ENCODE data around the gene DIS3L2. TPM values are rescaled to one million over a fixed set of nuclear protein-coding genes. Genes with fewer than 3 reads are reported as not detected.

DIS3L2 gene
- total and polyA plus RNA-seq, 3 experiments from 2014 or later, result 16.4 to 29.5 (median 28.6) TPM

DNA sequence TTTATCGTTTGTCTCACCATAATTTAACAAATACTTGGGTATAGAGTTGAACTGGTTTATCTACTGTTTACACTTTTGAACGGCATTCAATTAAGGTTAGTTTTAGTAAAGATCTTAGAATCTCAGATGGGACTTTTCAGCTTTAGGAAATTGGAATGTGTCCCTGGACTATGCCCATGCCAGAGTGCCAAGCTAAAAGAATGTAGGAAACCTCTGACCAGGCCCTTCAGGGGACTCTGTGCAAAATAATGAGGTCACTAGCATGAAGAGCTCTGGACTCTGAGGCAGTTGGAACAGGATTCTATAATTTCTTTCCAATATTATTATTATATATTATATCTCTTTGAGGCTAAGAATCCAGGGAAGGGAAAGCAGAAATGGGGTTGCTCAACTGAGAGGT is 13.5 kb downstream of the DIS3L2 start:
- no peaks in the 10 kb centered on the region for H3K9me3 ChIP-seq (ENCODE audit: low read length)
- Mint-ChIP-seq H3K27ac (no peak overlapping the region), H3K9me3 (no peaks in the 10 kb centered on the region), H3K4me3 (no peak overlapping the region), H3K4me1 (peaks cover 12 to 24% (median 13%) of the 10 kb centered on the region in 3 donors), H3K36me3 (peaks cover 0 to 19% (median 4%) of the 10 kb centered on the region in 3 donors), H3K27me3 (no peaks in the 10 kb centered on the region)
- CTCF ChIA-PET, result no interaction called here
- no peak for DNase-seq
- H3K4me3 ChIP-seq (ENCODE audit: low read length), result no peak overlapping the region
- POLR2A ChIA-PET, result no interaction called here
- no peaks in the 10 kb centered on the region for H3K4me1 ChIP-seq (ENCODE audit: insufficient read depth, low read length)
- H3K27ac ChIP-seq (ENCODE audit: low read depth, low read length), result no peak overlapping the region
- H3K27me3 ChIP-seq (ENCODE audit: insufficient read depth, low read length, poor library complexity, severe bottlenecking), result no peaks in the 10 kb centered on the region
- no peaks in the 10 kb centered on the region for H3K36me3 ChIP-seq (ENCODE audit: insufficient read depth, low read length)

DNA sequence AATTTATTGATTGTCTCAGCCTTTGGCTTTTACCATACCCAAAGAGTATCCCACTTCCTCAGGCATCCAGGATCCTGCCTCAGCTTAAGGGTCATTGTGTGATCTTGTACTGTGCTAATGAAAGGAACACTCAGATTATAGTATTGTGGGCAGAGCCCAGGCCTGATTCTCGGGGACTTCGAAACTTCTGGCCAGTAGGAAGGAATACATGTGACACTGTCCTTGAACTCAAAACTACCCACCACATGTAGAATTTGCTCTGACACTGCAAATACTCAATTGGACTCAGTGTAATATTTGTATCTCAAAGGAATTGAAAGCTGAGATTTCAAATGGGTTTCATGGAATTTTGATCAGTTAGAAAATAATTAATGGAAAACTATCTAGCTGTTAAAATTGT is 15.9 kb downstream of the DIS3L2 start:
- Histone ChIP-seq H3K27me3 (ENCODE audit: insufficient read depth, low read length, poor library complexity, severe bottlenecking) (no peaks in the 10 kb centered on the region), H3K4me1 (ENCODE audit: insufficient read depth, low read length) (no peaks in the 10 kb centered on the region), H3K4me3 (ENCODE audit: low read length) (no peak overlapping the region), H3K9me3 (ENCODE audit: low read length) (no peaks in the 10 kb centered on the region), H3K27ac (ENCODE audit: low read depth, low read length) (no peak overlapping the region), H3K36me3 (ENCODE audit: insufficient read depth, low read length) (no peaks in the 10 kb centered on the region)
- Mint-ChIP-seq H3K4me1 (peaks cover 18 to 24% (median 22%) of the 10 kb centered on the region in 3 donors), H3K9me3 (no peaks in the 10 kb centered on the region), H3K4me3 (no peak overlapping the region), H3K27me3 (no peaks in the 10 kb centered on the region), H3K36me3 (peaks cover 0 to 16% (median 4%) of the 10 kb centered on the region in 3 donors), H3K27ac (no peak overlapping the region)
- ChIA-PET CTCF (no interaction called here), POLR2A (no interaction called here)
- DNase-seq, result no peak

DNA sequence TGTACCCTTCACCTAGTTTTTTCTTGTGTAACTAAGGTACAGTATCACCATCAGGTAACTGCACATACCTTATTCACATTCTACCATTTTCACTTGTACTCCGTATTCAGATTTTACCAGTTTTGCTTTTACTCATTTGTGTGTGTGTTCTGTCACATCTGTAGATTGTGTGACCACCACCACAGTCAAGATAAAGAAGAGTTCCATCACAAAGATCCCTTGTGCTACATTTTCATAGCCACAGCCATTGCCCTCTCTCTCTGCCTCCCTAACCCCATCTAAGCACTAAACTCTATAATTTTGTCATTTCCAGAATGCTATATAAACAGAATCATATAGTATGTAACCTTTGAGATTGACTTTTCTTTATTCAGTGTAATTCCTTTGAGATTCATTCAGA is 23.5 kb downstream of the DIS3L2 start:
- Histone ChIP-seq H3K9me3 (ENCODE audit: low read length) (no peaks in the 10 kb centered on the region), H3K27me3 (ENCODE audit: insufficient read depth, low read length, poor library complexity, severe bottlenecking) (no peaks in the 10 kb centered on the region), H3K4me1 (ENCODE audit: insufficient read depth, low read length) (no peaks in the 10 kb centered on the region), H3K4me3 (ENCODE audit: low read length) (no peak overlapping the region), H3K27ac (ENCODE audit: low read depth, low read length) (no peak overlapping the region), H3K36me3 (ENCODE audit: insufficient read depth, low read length) (no peaks in the 10 kb centered on the region)
- Mint-ChIP-seq H3K27ac (no peak overlapping the region), H3K36me3 (peaks cover 0 to 11% (median 4%) of the 10 kb centered on the region in 3 donors), H3K4me1 (peaks cover 29 to 44% (median 39%) of the 10 kb centered on the region in 3 donors), H3K4me3 (no peak overlapping the region), H3K27me3 (no peaks in the 10 kb centered on the region), H3K9me3 (no peaks in the 10 kb centered on the region)
- POLR2A ChIA-PET, result no interaction called here
- CTCF ChIA-PET, result no interaction called here
- no peak for DNase-seq

DNA sequence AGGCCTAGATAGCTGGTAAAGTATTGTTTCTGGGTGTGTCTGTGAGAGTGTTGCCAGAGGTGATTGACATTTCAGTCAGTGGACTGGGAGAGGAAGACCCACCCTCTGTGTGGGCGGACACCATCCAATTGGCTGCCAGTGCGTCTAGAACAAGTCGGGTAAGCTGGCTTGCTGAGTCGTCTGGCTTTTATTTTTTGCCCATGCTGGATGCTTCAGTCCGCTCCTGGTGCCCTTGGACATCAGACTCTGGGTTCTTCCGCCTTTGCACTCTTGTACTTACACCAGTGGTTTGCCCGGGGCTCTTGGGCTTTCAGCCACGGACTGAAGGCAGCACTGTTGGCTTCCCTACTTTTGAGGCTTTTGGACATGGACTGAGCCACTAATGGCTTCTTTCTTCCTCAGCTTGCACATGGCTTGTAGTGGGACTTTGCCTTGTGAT is 24.3 kb downstream of the DIS3L2 start:
- Histone ChIP-seq H3K27me3 (ENCODE audit: insufficient read depth, low read length, poor library complexity, severe bottlenecking) (no peaks in the 10 kb centered on the region), H3K27ac (ENCODE audit: low read depth, low read length) (no peak overlapping the region), H3K36me3 (ENCODE audit: insufficient read depth, low read length) (no peaks in the 10 kb centered on the region), H3K9me3 (ENCODE audit: low read length) (no peaks in the 10 kb centered on the region), H3K4me1 (ENCODE audit: insufficient read depth, low read length) (no peaks in the 10 kb centered on the region), H3K4me3 (ENCODE audit: low read length) (no peak overlapping the region)
- Mint-ChIP-seq H3K27me3 (no peaks in the 10 kb centered on the region), H3K4me1 (peaks cover 32 to 43% (median 41%) of the 10 kb centered on the region in 3 donors), H3K27ac (no peak overlapping the region), H3K36me3 (peaks cover 0 to 11% (median 4%) of the 10 kb centered on the region in 3 donors), H3K4me3 (no peak overlapping the region), H3K9me3 (no peaks in the 10 kb centered on the region)
- CTCF ChIA-PET, result no interaction called here
- POLR2A ChIA-PET, result no interaction called here
- DNase-seq, result no peak

DNA sequence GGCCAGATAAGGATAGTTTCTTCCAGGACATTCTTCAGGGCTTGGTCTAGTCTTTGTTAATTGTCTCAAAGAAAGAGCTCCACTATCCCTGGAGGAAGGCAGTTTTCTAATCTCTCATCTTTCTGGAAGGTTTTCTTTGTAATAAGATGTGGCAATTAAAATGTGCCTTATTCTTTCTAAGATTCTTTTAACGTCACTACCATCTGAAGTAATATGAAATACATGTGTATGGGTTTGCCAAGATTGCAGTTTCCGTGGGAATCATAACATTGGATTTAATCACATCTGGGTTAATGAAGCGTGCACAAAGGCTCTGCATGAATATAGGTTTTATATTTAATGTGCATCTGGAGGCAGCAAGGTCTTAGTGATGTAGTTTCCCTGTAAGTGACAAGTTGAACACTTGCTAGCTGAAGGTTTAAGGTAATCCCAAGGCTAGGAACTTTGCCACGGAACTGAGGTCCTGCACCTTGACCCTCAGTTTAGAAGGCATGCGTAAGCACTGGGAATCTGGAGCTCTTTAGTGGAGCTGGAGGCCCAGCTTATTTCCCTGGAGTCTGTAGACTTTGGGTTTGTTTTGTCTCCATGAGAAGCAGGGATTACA is 25.7 kb downstream of the DIS3L2 start:
- no peak for DNase-seq
- Histone ChIP-seq H3K36me3 (ENCODE audit: insufficient read depth, low read length) (no peaks in the 10 kb centered on the region), H3K4me1 (ENCODE audit: insufficient read depth, low read length) (no peaks in the 10 kb centered on the region), H3K27me3 (ENCODE audit: insufficient read depth, low read length, poor library complexity, severe bottlenecking) (no peaks in the 10 kb centered on the region), H3K4me3 (ENCODE audit: low read length) (no peak overlapping the region), H3K9me3 (ENCODE audit: low read length) (no peaks in the 10 kb centered on the region), H3K27ac (ENCODE audit: low read depth, low read length) (no peak overlapping the region)
- no peaks in the 10 kb centered on the region for H3K9me3 Mint-ChIP-seq
- peak overlapping the region in 1 of 8 donors; percentile 50 for H3K27ac Mint-ChIP-seq
- H3K27me3 Mint-ChIP-seq, result no peaks in the 10 kb centered on the region
- H3K36me3 Mint-ChIP-seq, result peaks cover 0 to 11% (median 4%) of the 10 kb centered on the region in 3 donors
- no peak overlapping the region for H3K4me3 Mint-ChIP-seq
- ChIA-PET CTCF (no interaction called here), POLR2A (no interaction called here)
- peaks cover 31 to 46% (median 40%) of the 10 kb centered on the region in 3 donors for H3K4me1 Mint-ChIP-seq

DNA sequence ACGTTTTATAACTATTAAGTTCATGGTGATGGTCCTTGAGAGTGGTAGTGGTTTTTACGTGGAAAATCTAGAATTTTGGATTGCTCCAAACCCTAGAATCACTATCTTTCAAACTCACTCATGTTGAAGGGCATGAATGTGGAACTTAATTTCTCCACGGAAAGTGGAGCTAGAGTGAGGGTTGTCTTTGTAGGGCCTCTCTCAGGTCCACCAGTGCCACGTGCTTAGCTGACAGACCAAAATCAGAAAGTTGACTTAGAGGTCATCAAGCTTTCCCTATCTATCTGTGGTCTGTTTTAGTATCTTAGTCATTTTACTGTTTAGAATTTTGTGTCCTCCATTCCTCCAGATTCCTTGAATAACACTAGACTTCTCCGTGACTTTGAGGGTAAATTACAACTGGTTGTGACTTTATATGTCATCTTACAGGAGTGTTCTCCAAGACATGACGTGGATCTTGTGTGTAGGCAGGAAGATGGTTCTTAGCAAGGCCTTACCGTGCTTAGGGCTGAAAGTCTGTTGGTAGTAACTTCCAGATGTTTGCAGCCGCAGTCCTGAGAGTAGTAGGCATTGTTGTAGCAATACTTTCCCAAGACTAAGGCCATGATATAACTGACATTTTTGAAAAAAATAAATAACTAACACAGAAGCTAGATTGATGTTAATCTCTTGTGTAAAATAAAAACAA is 26.8 kb downstream of the DIS3L2 start:
- Mint-ChIP-seq H3K27ac (no peak overlapping the region), H3K4me3 (no peak overlapping the region), H3K27me3 (no peaks in the 10 kb centered on the region), H3K9me3 (no peaks in the 10 kb centered on the region), H3K36me3 (peaks cover 0 to 14% (median 4%) of the 10 kb centered on the region in 3 donors), H3K4me1 (peaks cover 37 to 51% (median 48%) of the 10 kb centered on the region in 3 donors)
- Histone ChIP-seq H3K9me3 (ENCODE audit: low read length) (no peaks in the 10 kb centered on the region), H3K4me3 (ENCODE audit: low read length) (no peak overlapping the region), H3K36me3 (ENCODE audit: insufficient read depth, low read length) (no peaks in the 10 kb centered on the region), H3K27me3 (ENCODE audit: insufficient read depth, low read length, poor library complexity, severe bottlenecking) (no peaks in the 10 kb centered on the region), H3K27ac (ENCODE audit: low read depth, low read length) (no peak overlapping the region), H3K4me1 (ENCODE audit: insufficient read depth, low read length) (no peaks in the 10 kb centered on the region)
- DNase-seq, result no peak
- POLR2A ChIA-PET, result no interaction called here
- CTCF ChIA-PET, result interaction anchor here (1.2 kb wide), 1 partner anchor 85 kb away, joined by 3 read pairs; no protein-coding TSS in a partner anchor

DNA sequence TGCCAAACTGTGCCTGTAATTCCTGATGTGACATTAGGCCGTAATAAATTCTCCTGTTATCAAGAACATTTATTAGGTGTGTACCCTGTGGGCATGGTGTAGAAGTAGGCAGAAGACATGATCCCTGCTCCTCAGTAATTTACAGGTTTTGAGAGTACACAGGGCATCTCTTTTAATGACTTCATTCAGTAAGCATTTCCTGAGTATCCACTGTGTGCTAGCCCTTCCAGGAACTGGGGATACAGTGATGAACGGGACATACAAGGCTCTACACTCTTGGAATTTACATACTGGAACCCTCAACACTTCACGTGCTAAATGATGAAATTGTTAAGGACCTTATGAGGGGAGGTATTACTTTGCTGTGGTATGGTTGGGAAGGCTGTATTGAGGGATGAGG is 30.2 kb downstream of the DIS3L2 start:
- Histone ChIP-seq H3K4me1 (ENCODE audit: insufficient read depth, low read length) (no peaks in the 10 kb centered on the region), H3K27ac (ENCODE audit: low read depth, low read length) (no peak overlapping the region), H3K9me3 (ENCODE audit: low read length) (no peaks in the 10 kb centered on the region), H3K36me3 (ENCODE audit: insufficient read depth, low read length) (no peaks in the 10 kb centered on the region), H3K27me3 (ENCODE audit: insufficient read depth, low read length, poor library complexity, severe bottlenecking) (no peaks in the 10 kb centered on the region), H3K4me3 (ENCODE audit: low read length) (no peak overlapping the region)
- H3K36me3 Mint-ChIP-seq, result peaks cover 0 to 7% (median 0%) of the 10 kb centered on the region in 3 donors
- H3K27me3 Mint-ChIP-seq, result no peaks in the 10 kb centered on the region
- H3K9me3 Mint-ChIP-seq, result no peaks in the 10 kb centered on the region
- CTCF ChIA-PET, result interaction anchor here (1.6 kb wide), 1 partner anchor 17 kb away, joined by 3 read pairs; no protein-coding TSS in a partner anchor
- DNase-seq, result no peak
- no peak overlapping the region for H3K4me3 Mint-ChIP-seq
- peaks cover 43 to 67% (median 57%) of the 10 kb centered on the region in 3 donors for H3K4me1 Mint-ChIP-seq
- peak overlapping the region in 1 of 8 donors; percentile 5 for H3K27ac Mint-ChIP-seq
- POLR2A ChIA-PET, result no interaction called here

DNA sequence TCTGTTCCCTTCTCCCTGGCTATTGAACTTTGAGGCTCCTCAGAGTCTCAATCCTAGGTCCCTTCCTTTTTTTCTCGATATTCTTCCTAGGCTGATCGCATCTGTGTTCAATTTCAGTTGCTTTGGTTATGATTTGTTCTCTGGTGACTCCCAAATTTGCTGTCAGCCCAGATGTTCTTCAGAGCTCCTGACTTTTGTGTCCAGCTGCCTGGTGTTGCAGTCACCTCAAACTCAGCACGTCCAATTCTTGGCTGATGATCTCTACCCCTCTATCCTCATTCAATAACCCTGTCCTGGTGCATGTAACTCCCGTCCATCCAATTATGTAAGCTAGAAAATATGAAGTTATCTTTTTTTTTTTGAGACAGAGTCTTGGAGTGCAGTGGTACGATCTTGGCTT is 31.4 kb downstream of the DIS3L2 start:
- H3K27ac ChIP-seq (ENCODE audit: low read depth, low read length), result no peak overlapping the region
- H3K27me3 ChIP-seq (ENCODE audit: insufficient read depth, low read length, poor library complexity, severe bottlenecking), result no peaks in the 10 kb centered on the region
- no peaks in the 10 kb centered on the region for H3K4me1 ChIP-seq (ENCODE audit: insufficient read depth, low read length)
- H3K4me3 ChIP-seq (ENCODE audit: low read length), result no peak overlapping the region
- H3K36me3 Mint-ChIP-seq, result peaks cover 0 to 7% (median 0%) of the 10 kb centered on the region in 3 donors
- no peaks in the 10 kb centered on the region for H3K9me3 Mint-ChIP-seq
- DNase-seq, result no peak
- peak overlapping the region in 2 of 8 donors; percentile 5 to 6 for H3K27ac Mint-ChIP-seq
- ChIA-PET POLR2A (no interaction called here), CTCF (interaction anchor here (0.6 to 1.6 kb wide), 2 partner anchors 16 to 1502 kb away, joined by 3 read pairs; no protein-coding TSS in a partner anchor)
- H3K4me1 Mint-ChIP-seq, result peaks cover 51 to 68% (median 67%) of the 10 kb centered on the region in 3 donors
- no peaks in the 10 kb centered on the region for H3K27me3 Mint-ChIP-seq
- H3K9me3 ChIP-seq (ENCODE audit: low read length), result no peaks in the 10 kb centered on the region
- no peaks in the 10 kb centered on the region for H3K36me3 ChIP-seq (ENCODE audit: insufficient read depth, low read length)
- H3K4me3 Mint-ChIP-seq, result no peak overlapping the region

Measured in CD8-positive, alpha-beta memory T cell (primary cell).